Measurements from ENCODE around the gene RRBP1. TPM values are rescaled to one million over a fixed set of nuclear protein-coding genes. Genes with fewer than 3 reads are reported as not detected.
A peak's percentile ranks its signal among the peaks of the same experiment; 100 is the strongest.

RRBP1 gene
- total RNA-seq, 4 donors from 2014 or later, result 76.5 to 162 (median 83.9) TPM

GRCh38 chr20:17613328-17614175, 68.5 kb downstream of the RRBP1 start:
- 74 to 78% methylated on average over 18 to 35 of the region's 40 CpGs for WGBS, 2 donors
- peak overlapping the region in 3 of 4 donors; percentile 41 to 72 (median 70) for H3K27ac ChIP-seq
- no peaks in the 10 kb centered on the region for H3K9me3 ChIP-seq
- no peaks in the 10 kb centered on the region for H3K27me3 ChIP-seq
- TF ChIP-seq POLR2A (IDR thresholded peaks at IDR 0.05) (no peak), CTCF (IDR thresholded peaks at IDR 0.05) (no peak), EP300 (IDR thresholded peaks at IDR 0.05) (no peak)
- peaks cover 0 to 73% (median 8%) of the 10 kb centered on the region in 4 donors for H3K4me1 ChIP-seq
- no peak for DNase-seq (ENCODE audit: low spot score in 2 of 2)
- no peak overlapping the region for H3K4me3 ChIP-seq
- H3K36me3 ChIP-seq, result peaks cover 0 to 64% (median 0%) of the 10 kb centered on the region in 3 donors

- Histone ChIP-seq H3K36me3 (peaks cover 0 to 63% (median 0%) of the 10 kb centered on the region in 3 donors), H3K4me3 (no peak overlapping the region), H3K27ac (peak overlapping the region in 3 of 4 donors; percentile 63 to 70 (median 68)), H3K27me3 (no peaks in the 10 kb centered on the region), H3K4me1 (peaks cover 0 to 73% (median 8%) of the 10 kb centered on the region in 4 donors), H3K9me3 (no peaks in the 10 kb centered on the region)
- TF ChIP-seq POLR2A (IDR thresholded peaks at IDR 0.05) (no peak), EP300 (IDR thresholded peaks at IDR 0.05) (no peak), CTCF (IDR thresholded peaks at IDR 0.05) (no peak)
- no peak for DNase-seq (ENCODE audit: low spot score in 2 of 2)
- WGBS, 2 donors, result 80 to 90% methylated on average over 2 of the region's 7 CpGs
Observed at GRCh38 chr20:17612992-17613327, 69.1 kb downstream of the RRBP1 start.

DNA sequence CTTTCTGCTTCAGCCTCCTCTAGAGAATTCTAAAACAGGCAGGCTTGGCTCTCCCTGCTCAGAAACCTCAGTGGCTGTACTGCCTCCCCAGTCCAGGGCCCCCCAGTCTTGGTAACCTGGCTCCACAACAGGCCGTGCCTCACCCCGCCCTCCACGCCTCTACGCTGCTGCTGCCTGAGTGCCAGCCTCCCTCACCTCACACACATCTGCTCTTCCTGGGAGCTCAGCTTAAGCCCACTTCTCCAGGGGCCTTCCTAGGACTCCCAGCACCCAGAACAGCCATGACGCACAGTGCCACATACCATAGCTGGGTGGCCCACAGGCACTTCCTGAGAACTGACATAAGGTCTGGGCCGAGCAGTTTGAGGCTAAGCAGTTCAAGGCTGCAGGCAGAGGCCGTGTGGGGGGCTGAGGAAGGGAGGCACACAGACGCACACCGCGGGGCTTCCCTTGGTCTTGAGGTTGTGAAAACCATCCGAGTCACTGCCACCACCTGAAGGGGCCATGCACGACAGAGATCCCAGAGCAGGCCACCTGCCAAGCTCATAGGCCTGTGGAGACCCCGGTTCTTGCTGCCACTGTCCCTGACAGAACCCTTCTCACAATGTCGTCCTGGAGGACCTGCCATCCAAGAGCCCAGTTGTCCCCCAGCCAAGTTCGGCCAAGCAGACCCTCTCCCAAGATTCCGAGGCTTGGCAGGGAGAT, 69.6 kb downstream of the RRBP1 start:
- TF ChIP-seq CTCF (IDR thresholded peaks at IDR 0.05) (no peak), POLR2A (IDR thresholded peaks at IDR 0.05) (no peak), EP300 (IDR thresholded peaks at IDR 0.05) (no peak)
- WGBS, 2 donors, result 61 to 82% methylated on average over 10 to 16 of the region's 16 CpGs
- peaks cover 0 to 73% (median 8%) of the 10 kb centered on the region in 4 donors for H3K4me1 ChIP-seq

DNA sequence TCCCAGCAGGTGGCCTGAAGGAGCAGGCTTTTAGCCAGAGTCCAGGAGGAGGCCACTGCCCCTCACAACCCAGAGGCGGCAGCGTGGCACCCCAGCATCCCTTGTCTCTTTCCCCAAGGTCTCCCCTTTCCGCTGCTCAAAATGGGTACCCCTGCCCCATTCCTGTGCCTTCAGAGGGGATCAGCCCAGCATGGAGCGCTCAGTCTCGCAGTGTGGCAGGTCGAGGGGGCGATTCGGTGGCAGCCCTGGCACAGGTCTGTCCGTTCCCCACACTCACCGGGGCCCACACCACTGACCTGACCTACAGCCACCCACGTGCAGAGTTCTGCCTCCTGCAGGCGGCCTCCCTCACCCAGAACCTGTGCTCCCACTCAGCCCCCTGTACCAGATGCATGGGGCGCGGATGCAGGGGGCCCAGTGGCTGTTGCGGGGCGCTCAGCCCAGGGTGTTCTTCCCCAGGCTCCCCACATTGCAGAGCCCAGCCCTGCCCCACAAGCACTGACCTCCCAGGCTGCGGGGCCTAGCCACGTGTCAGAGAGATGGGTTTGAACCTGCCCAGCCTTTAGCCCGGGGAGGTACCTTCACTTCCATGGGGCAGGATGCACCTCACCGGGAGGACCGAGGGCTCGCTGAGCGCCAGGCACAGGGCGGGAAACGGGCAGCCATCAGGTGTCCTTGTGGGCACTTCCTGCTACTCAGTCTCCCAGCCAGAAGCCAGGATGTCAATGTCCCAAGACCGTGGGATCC, 70.3 kb downstream of the RRBP1 start:
- Histone ChIP-seq H3K4me3 (no peak overlapping the region), H3K9me3 (no peaks in the 10 kb centered on the region), H3K27ac (peak overlapping the region in 3 of 4 donors; percentile 63 to 70 (median 68)), H3K36me3 (peaks cover 0 to 57% (median 0%) of the 10 kb centered on the region in 3 donors), H3K4me1 (peaks cover 0 to 69% (median 8%) of the 10 kb centered on the region in 4 donors), H3K27me3 (no peaks in the 10 kb centered on the region)
- WGBS, 2 donors, result 62 to 64% methylated on average over 17 to 20 of the region's 26 CpGs
- TF ChIP-seq EP300 (IDR thresholded peaks at IDR 0.05) (no peak), CTCF (IDR thresholded peaks at IDR 0.05) (peak in 3 of 5 experiments; percentile 30 to 35 (median 30))
- DNase-seq (ENCODE audit: low spot score in 2 of 2), result peak in 1 of 2 donors; percentile 5

More for the DNA sequence above, 69.6 kb downstream of the RRBP1 start:
- H3K36me3 ChIP-seq, result peaks cover 0 to 62% (median 0%) of the 10 kb centered on the region in 3 donors
- H3K27ac ChIP-seq, result peak overlapping the region in 3 of 4 donors; percentile 63 to 70 (median 68)
- H3K27me3 ChIP-seq, result no peaks in the 10 kb centered on the region
- no peaks in the 10 kb centered on the region for H3K9me3 ChIP-seq
- peak in 1 of 2 donors; percentile 6 for DNase-seq (ENCODE audit: low spot score in 2 of 2)
- H3K4me3 ChIP-seq, result no peak overlapping the region
